Brain microvascular endothelial cell (primary cell): ENCODE data around the gene ITCH.
"Not testable (repeated sequence)": the region's sequence is repeated elsewhere in the genome, so short reads cannot be mapped to it uniquely, and the experiment has no call there.

Experiments used
- DNase-seq: peaks from one replicate; pipeline ENCODE4 v3.0.0-alpha.2; 2020
- H3K27ac ChIP-seq: fragments of 250-450 bp; sonication (Bioruptor Pico); 2 replicates; pipeline ENCODE4 v1.5.1; 2020; ENCODE audit warnings: mild to moderate bottlenecking, moderate library complexity
- H3K27me3 ChIP-seq: fragments of 250-450 bp; sonication (Bioruptor Pico); replicated peaks from 2 replicates; pipeline ENCODE4 v1.5.1; 2020; ENCODE audit warnings: mild to moderate bottlenecking
- H3K36me3 ChIP-seq: fragments of 250-450 bp; sonication (Bioruptor Pico); replicated peaks from 2 replicates; pipeline ENCODE4 v1.5.1; 2020; ENCODE audit warnings: mild to moderate bottlenecking
- H3K4me3 ChIP-seq: 2 replicates; pipeline ENCODE4 v1.5.1; 2011; ENCODE audit warnings: low read depth, mild to moderate bottlenecking, control low read depth, low read length, moderate library complexity
- in situ Hi-C: cut with HindIII; loops from 2 replicates; pipeline ENCODE4 v1.10.0; 2017; ENCODE audit warnings: low sequenced_read_pairs, low pct_ligation_motif_present
- TF ChIP-seq, protein P1 (sequence below): IDR thresholded peaks from 2 replicates; pipeline ENCODE4 v1.5.1; 2011; ENCODE audit warnings: low read depth, mild to moderate bottlenecking, moderate library complexity, low read length, control low read depth, inconsistent platforms; ENCODE audit errors: missing control alignments

Gene ITCH

DNA sequence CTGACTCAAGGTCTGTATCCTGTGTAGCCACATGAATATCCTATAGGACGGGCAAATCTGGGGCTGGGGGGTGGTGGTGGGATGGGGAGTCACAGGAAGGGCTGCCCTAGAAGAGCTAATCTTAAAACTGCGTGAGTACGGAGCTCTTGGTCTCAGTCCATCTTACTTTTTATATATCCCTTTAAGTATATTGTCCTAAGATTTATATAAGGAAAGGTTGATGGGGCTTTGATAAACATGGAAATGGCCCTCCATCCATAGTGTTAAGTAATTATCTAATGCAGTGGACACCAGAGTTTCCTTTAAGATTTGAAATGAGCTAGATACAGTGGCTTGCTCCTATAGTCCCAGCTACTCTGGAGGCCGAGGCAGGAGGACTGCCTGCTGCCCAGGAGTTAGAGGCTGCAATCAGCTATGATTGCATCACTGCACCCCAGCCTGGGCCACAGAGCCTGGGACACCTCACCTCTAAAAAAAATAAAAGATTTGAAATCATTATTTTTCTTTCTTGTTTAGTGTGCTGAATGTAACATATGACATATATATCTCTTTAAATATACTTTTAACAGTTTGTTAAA, 128.9 kb downstream of the ITCH start:
- in situ Hi-C loops, result no loop called here
- no peak for DNase-seq
- Histone ChIP-seq H3K36me3 (peaks cover 62% of the 10 kb centered on the region), H3K27me3 (no peaks in the 10 kb centered on the region), H3K27ac (no peak overlapping the region), H3K4me3 (no peak overlapping the region)
- TF ChIP-seq, protein P1, sequence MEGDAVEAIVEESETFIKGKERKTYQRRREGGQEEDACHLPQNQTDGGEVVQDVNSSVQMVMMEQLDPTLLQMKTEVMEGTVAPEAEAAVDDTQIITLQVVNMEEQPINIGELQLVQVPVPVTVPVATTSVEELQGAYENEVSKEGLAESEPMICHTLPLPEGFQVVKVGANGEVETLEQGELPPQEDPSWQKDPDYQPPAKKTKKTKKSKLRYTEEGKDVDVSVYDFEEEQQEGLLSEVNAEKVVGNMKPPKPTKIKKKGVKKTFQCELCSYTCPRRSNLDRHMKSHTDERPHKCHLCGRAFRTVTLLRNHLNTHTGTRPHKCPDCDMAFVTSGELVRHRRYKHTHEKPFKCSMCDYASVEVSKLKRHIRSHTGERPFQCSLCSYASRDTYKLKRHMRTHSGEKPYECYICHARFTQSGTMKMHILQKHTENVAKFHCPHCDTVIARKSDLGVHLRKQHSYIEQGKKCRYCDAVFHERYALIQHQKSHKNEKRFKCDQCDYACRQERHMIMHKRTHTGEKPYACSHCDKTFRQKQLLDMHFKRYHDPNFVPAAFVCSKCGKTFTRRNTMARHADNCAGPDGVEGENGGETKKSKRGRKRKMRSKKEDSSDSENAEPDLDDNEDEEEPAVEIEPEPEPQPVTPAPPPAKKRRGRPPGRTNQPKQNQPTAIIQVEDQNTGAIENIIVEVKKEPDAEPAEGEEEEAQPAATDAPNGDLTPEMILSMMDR, result no peak

DNA sequence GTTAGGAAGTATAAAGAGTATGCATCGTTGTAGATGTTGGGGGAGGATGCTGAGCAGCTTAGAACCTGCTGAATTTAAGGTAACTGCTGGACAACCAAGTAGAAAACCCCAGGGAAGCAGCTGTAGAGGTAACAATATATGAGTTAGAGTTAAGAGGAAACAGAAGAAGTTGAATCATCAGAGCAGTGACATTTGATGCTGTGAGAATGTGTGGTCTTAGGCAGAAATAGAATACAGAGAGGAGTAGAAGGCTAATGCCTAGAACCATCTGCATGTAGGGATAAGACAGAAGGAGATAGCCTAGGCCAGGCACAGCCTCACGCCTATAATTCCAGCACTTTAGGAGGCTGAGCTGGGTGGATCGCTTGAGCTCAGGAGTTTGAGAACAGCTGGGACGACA, 130.6 kb downstream of the ITCH start:
- peaks cover 58% of the 10 kb centered on the region for H3K36me3 ChIP-seq
- no peak overlapping the region for H3K27ac ChIP-seq
- H3K4me3 ChIP-seq, result no peak overlapping the region
- in situ Hi-C loops, result no loop called here
- H3K27me3 ChIP-seq, result no peaks in the 10 kb centered on the region
- DNase-seq, result no peak
- TF ChIP-seq, protein P1, result no peak

DNA sequence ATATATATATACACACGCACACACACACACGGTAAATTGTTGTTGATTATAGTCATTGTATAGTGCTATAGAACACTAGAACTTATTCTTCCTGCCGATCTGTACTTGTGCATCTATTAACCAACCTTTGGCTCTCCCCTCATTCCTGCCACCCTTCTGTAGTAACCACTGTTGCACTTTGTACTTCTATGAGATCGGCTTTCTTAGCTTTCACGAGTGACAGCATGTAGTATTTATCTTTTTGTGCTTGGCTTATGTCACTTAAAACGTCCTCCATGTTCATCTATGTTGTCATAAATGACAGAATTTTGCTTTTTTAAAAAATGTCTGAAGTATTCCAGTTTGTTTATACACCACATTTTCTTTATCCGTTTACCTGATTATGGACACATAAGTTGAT, 132.2 kb downstream of the ITCH start:
- H3K27me3 ChIP-seq, result no peaks in the 10 kb centered on the region
- in situ Hi-C loops, result no loop called here
- H3K27ac ChIP-seq, result no peak overlapping the region
- DNase-seq, result no peak
- no peak overlapping the region for H3K4me3 ChIP-seq
- peaks cover 50% of the 10 kb centered on the region for H3K36me3 ChIP-seq
- TF ChIP-seq, protein P1, result no peak

DNA sequence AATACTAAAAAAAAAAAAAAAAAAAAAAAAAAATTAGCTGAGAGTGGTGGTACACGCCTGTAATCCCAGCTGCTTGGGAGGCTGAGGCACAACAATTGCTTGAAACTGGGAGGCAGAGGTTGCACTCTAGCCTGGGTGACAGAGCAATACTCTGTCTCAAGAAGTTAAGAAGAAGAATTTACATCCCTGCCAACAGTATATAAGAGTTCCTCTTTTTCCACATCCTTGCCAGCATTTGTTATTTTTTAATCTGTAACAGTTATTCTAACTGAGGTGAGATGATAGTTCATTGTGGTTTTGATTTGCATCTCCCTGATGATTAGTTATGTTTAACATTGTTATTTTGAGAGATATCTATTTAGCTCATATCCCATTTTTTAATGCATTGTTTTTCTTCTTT, 132.8 kb downstream of the ITCH start:
- peaks cover 46% of the 10 kb centered on the region for H3K36me3 ChIP-seq
- DNase-seq, result no peak
- no peak overlapping the region for H3K4me3 ChIP-seq
- in situ Hi-C loops, result no loop called here
- H3K27me3 ChIP-seq, result no peaks in the 10 kb centered on the region
- TF ChIP-seq, protein P1, result no peak
- no peak overlapping the region for H3K27ac ChIP-seq

DNA sequence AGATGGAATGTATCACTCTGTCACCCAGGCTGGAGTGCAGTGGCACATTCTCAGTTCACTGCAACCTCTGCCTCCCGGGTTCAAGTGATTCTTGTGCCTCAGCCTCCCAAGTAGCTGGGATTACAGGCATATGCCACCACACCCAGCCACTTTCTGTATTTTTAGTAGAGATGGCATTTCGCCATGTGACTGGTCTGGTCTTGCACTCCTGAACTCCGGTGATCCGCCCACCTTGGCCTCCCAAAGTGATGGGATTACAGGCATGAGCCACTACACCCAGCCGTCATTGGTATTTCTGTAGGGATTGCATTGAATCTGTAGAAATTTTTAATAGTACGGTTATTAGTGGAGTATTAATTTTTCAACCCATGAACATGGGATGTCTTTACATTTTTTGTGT, 134.5 kb downstream of the ITCH start:
- in situ Hi-C loops, H3K27me3 ChIP-seq, H3K27ac ChIP-seq, H3K4me3 ChIP-seq, DNase-seq: not testable (repeated sequence)
- peaks cover 38% of the 10 kb centered on the region for H3K36me3 ChIP-seq

DNA sequence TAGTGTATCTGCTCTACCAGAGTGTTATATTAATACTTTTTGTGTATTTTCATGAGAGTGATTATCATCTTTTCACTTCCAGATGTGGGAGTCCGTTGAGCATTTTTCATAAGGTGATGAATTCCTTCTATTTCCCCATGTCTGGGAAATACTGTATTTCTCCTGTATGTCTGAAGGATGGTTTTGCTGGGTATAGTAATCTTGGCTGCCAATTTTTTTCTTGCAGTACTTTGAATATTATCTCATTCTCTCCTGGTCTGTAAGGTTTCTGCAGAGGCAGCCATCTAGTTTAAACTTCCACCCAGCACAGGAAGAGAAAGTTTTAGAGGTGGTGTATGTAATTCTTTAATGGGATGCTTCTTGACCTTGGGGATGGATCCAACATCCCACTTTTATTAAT, 137.8 kb downstream of the ITCH start:
- H3K27ac ChIP-seq, result no peak overlapping the region
- peaks cover 31% of the 10 kb centered on the region for H3K36me3 ChIP-seq
- in situ Hi-C loops, result no loop called here
- H3K4me3 ChIP-seq, result no peak overlapping the region
- no peak for DNase-seq
- TF ChIP-seq, protein P1, result no peak
- H3K27me3 ChIP-seq, result no peaks in the 10 kb centered on the region
